Bronchial epithelial cell (primary cell): ENCODE data around the gene NKAIN2. TPM values are rescaled to one million over a fixed set of nuclear protein-coding genes. Genes with fewer than 3 reads are reported as not detected.
"Not testable (repeated sequence)": the region's sequence is repeated elsewhere in the genome, so short reads cannot be mapped to it uniquely, and the experiment has no call there.

ENCODE experiments used
- DNase-seq: peaks from one replicate; pipeline ENCODE4 v3.0.0-alpha.2; 2010; ENCODE audit warnings: low read depth
- FAIRE-seq: peaks from 2 replicates; lab custom pipeline; 2011; peaks lifted over from hg19 to GRCh38; lab: Jason Lieb, UNC
- H3K27me3 ChIP-seq: 2 replicates; pipeline ENCODE4 v1.5.1; 2011; ENCODE audit warnings: low read length; ENCODE audit not compliant: control insufficient read depth, insufficient read depth
- H3K36me3 ChIP-seq: 2 replicates; pipeline ENCODE4 v1.5.1; 2011; ENCODE audit warnings: low read length; ENCODE audit not compliant: control insufficient read depth, insufficient read depth
- H3K4me3 ChIP-seq: 2 replicates; pipeline ENCODE4 v1.5.1; 2011; ENCODE audit warnings: mild to moderate bottlenecking, low read depth, low read length, control low read depth
- total RNA-seq: library from RNA; depleted of rRNA; stranded (reverse); fragments of >200 nt; gene quantifications from 2 replicates; pipeline ENCODE4 v1.2.1, GENCODE V29; 2014
- TF ChIP-seq, protein P1 (sequence below): IDR thresholded peaks from 2 replicates; pipeline ENCODE4 v1.5.1; 2011; ENCODE audit warnings: mild to moderate bottlenecking, moderate library complexity, low read length, control low read depth, inconsistent platforms; ENCODE audit not compliant: insufficient read depth, severe bottlenecking

Gene NKAIN2
- total RNA-seq, 1 donor from 2014 or later = under 0.01 TPM

DNA sequence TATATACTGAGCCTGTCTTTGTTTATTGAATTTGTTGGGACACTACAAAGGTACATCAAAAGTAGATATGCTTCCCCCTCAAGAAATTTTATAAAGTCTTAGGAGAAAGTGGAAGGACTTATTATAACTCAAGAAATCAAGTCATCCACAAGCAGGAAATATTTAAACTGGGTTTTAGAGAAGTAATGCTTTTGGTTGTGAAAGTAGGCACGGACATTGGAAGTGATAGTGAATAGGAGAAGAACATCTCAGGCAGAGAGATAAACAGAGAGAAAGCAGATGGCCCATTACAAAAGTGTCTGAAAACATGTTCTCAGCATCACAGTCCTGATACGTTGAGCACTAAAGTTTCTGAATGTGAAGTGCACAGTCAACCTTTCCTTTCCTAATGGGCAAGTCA lies 742.9 kb downstream of the NKAIN2 start:
- H3K4me3 ChIP-seq = no peak overlapping the region
- H3K27me3 ChIP-seq = no peaks in the 10 kb centered on the region
- TF ChIP-seq, protein P1, sequence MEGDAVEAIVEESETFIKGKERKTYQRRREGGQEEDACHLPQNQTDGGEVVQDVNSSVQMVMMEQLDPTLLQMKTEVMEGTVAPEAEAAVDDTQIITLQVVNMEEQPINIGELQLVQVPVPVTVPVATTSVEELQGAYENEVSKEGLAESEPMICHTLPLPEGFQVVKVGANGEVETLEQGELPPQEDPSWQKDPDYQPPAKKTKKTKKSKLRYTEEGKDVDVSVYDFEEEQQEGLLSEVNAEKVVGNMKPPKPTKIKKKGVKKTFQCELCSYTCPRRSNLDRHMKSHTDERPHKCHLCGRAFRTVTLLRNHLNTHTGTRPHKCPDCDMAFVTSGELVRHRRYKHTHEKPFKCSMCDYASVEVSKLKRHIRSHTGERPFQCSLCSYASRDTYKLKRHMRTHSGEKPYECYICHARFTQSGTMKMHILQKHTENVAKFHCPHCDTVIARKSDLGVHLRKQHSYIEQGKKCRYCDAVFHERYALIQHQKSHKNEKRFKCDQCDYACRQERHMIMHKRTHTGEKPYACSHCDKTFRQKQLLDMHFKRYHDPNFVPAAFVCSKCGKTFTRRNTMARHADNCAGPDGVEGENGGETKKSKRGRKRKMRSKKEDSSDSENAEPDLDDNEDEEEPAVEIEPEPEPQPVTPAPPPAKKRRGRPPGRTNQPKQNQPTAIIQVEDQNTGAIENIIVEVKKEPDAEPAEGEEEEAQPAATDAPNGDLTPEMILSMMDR = no peak
- DNase-seq (no peak), FAIRE-seq (no peak)
- H3K36me3 ChIP-seq = no peaks in the 10 kb centered on the region

DNA sequence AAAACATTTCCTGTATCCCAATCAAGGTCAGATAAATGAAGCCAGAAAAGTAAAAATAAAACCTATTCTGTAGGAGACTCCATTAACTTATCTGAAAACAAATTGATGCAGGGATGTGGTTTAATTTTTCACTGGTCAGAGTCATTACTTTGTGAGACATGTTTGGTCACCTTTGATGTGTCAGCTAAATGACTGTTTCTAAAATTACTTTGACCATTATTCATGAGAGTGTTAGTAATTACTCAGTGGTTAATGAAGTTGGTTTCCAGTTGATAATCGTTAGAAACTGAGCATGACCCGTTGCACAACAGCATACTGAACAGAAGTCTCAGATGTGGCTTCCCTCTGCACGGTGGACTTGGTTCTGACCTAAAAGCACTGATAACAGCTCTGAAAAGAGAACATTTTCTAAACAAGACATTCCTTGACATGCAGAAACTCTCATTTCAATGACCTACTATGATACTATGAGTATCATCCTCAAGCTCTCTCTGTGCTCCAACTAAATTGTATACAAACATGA lies 748.1 kb downstream of the NKAIN2 start:
- no peak for FAIRE-seq
- Histone ChIP-seq H3K4me3 (no peak overlapping the region), H3K27me3 (no peaks in the 10 kb centered on the region), H3K36me3 (no peaks in the 10 kb centered on the region)
- TF ChIP-seq, protein P1 = no peak
- no peak for DNase-seq

DNA sequence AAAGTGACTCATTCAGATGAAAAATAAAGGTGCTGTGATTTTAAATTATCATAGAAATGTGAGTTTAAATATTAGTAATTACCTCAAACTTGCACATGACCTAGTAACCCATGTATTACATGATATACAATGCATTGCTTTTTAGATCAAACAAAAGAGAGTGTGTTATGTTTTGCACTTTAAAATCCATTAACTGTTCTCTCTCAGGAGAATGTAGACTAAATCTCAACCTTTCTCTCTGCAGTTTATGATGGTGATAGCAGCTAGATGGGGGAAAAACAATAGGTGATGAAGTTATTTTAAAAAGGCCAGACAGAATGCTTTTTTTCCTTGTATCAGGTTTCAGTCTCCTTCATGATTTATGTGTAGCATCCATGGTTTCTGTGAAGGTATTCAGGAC lies 754.2 kb downstream of the NKAIN2 start:
- Histone ChIP-seq H3K27me3 (no peaks in the 10 kb centered on the region), H3K36me3 (no peaks in the 10 kb centered on the region), H3K4me3 (no peak overlapping the region)
- no peak for DNase-seq
- no peak for FAIRE-seq
- TF ChIP-seq, protein P1 = no peak

DNA sequence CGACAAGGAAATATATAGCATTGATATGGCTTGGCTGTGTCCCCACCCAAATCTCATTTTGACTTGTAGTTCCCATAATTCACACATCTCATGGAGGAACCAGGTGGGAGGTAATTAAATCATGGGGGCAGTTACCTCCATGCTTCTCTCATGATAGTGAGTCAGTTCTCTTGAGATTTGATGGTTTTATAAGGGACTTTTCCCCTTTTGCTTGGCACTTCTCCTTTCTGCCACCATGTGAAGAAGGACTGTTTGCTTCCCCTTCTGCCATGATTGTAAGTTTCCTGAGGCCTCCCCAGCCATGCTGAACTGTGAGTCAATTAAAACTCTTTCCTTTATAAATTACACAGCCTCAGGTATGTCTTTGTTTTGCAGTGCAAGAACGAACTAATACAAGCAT lies 756.4 kb downstream of the NKAIN2 start:
- FAIRE-seq, H3K27me3 ChIP-seq, DNase-seq, H3K4me3 ChIP-seq, H3K36me3 ChIP-seq: not testable (repeated sequence)

DNA sequence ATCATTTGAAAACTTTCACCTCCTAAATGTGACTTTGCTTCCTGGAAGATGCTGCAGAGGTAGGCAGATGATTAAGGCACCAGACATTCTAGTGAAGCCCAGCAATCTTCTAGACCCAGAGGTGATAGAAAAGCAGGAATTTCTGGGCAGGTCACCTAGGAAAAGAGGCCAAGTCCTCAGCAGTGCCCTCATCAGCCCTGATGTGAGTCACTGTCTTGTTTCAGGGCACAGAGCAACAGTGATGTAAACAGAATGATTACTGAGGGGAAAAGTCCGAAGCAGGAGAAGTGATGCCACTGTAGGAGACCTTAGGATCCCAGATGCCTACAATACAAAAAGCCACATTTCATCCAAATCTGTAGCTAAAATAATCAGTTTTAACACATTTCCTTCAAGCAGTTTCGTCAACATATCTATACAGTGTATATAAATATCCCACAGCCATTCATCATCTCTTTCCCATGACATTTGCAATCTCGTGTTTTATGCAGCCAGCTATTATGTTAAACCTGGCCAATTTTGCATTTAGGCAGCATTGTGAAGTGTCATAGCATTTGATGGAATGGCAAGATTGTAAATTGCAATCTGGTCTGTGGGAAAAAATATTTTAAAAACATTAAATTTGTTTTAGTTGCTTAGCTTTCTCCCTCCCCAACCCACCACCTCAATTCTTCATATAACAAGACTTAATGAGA lies 757.4 kb downstream of the NKAIN2 start:
- Histone ChIP-seq H3K27me3 (no peaks in the 10 kb centered on the region), H3K4me3 (no peak overlapping the region), H3K36me3 (no peaks in the 10 kb centered on the region)
- TF ChIP-seq, protein P1 = no peak
- FAIRE-seq (no peak), DNase-seq (no peak)

DNA sequence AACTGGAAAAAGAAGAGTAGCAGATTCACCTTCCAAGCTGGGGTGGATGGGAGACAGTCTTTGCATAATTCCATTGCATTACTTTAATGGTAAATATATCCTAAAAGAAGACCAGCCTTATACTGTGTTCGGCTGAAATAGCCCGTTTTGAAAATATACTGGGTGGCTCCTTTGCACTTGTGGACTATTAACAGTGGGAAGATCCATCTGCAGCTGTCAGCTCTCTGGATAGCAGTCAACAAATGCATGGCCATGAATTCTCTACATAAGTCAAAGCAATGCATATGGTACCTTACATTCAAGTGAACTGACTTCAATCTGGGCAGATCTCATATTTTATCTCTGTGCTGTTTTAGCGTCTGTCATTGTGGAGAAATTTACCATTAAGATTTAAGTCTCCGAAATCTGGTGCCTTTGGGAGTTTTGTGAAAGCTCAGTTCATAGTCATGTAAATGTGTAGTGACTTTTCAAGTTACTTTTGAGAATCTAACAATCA lies 758.0 kb downstream of the NKAIN2 start:
- DNase-seq (no peak), FAIRE-seq (no peak)
- no peaks in the 10 kb centered on the region for H3K36me3 ChIP-seq
- TF ChIP-seq, protein P1 = no peak
- H3K27me3 ChIP-seq = no peaks in the 10 kb centered on the region
- no peak overlapping the region for H3K4me3 ChIP-seq

DNA sequence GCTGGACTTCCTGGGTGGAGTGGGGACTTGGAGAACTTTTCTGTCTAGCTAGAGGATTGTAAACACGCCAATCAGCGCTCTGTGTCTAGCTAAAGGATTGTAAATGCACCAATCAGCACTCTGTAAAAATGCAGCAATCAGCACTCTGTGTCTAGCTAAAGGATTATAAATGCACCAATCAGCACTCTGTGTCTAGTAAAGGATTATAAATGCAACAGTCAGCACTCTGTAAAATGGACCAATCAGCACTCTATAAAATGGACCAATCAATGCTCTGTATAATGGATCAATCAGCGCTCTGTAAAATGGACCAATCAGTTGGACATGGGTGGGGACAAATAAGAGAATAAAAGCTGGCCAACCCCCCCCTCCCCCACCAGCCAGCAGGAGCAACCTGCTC lies 760.5 kb downstream of the NKAIN2 start:
- H3K27me3 ChIP-seq, H3K36me3 ChIP-seq, DNase-seq, FAIRE-seq, H3K4me3 ChIP-seq: not testable (repeated sequence)
